ENCODE results near the gene ZNF580. TPM values are rescaled to one million over a fixed set of nuclear protein-coding genes. Genes with fewer than 3 reads are reported as not detected.

The ZNF580 gene
- total and polyA plus RNA-seq, 9 of the 15 experiments (the other 6 are each of a cell fraction or from before 2014, with no cell fraction given): 2.3 to 47.4 (median 6.0) TPM

- TF ChIP-seq ARID3A (IDR thresholded peaks at IDR 0.05; ENCODE audit: borderline replicate concordance, low read depth, low read length) (no peak), ATF2 (CRISPR knock-in tag; IDR thresholded peaks at IDR 0.05) (no peak), ZNF253 (CRISPR knock-in tag; conservative IDR thresholded peaks at IDR 0.05) (no peak), RBM17 (IDR thresholded peaks at IDR 0.05; ENCODE audit: borderline replicate concordance, low read depth, low read length) (no peak), ZNF57 (CRISPR knock-in tag; IDR thresholded peaks at IDR 0.05) (no peak), ZNF79 (CRISPR knock-in tag; IDR thresholded peaks at IDR 0.05; ENCODE audit: low read depth) (no peak), PRMT5 (CRISPR knock-in tag; IDR thresholded peaks at IDR 0.05) (no peak), ZNF583 (CRISPR knock-in tag; IDR thresholded peaks at IDR 0.05) (no peak), RFX1 (IDR thresholded peaks at IDR 0.05) (no peak), RBM25 (IDR thresholded peaks at IDR 0.05; ENCODE audit: low read depth, low read length, severe bottlenecking) (peak; percentile 90), CHCHD3 (CRISPR knock-in tag; IDR thresholded peaks at IDR 0.05) (no peak), RCOR1 (IDR thresholded peaks at IDR 0.05; ENCODE audit: borderline replicate concordance in 1 of 2, low read depth in 2 of 2, low read length in 2 of 2) (0 out of 4 replicates have a peak, but pooled peaks of 1 of the 2 experiments have one; percentile 12), SAFB2 (IDR thresholded peaks at IDR 0.05; ENCODE audit: borderline replicate concordance, low read depth, low read length, severe bottlenecking) (no peak), SP1 (CRISPR knock-in tag; IDR thresholded peaks at IDR 0.05) (peak; percentile 43; the same call in 1 of the 2 replicates), ZNF174 (CRISPR knock-in tag; IDR thresholded peaks at IDR 0.05) (no peak), ZNF184 (CRISPR knock-in tag; IDR thresholded peaks at IDR 0.05) (no peak), SRSF3 (IDR thresholded peaks at IDR 0.05; ENCODE audit: insufficient read depth, low read length) (no peak), SMC3 (conservative IDR thresholded peaks at IDR 0.05; ENCODE audit: insufficient read depth, low read depth, low read length) (no peak), NELFE (IDR thresholded peaks at IDR 0.05; ENCODE audit: insufficient read depth, insufficient read length) (no peak), TSHZ1 (CRISPR knock-in tag; IDR thresholded peaks at IDR 0.05) (no peak)
- TF ChIP-seq, protein P1, sequence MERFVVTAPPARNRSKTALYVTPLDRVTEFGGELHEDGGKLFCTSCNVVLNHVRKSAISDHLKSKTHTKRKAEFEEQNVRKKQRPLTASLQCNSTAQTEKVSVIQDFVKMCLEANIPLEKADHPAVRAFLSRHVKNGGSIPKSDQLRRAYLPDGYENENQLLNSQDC (CRISPR knock-in tag; IDR thresholded peaks at IDR 0.05): no peak
Measured at GRCh38 chr19:55601084-55601483, 39.7 kb upstream of the ZNF580 start (continued).
